ENCODE measurements around the gene SLC24A1. TPM values are rescaled to one million over a fixed set of nuclear protein-coding genes. Genes with fewer than 3 reads are reported as not detected.

The SLC24A1 gene
- total and polyA plus RNA-seq, 10 of the 15 experiments (the other 5 are each of a cell fraction or from before 2014, with no cell fraction given) = 1.4 to 5.8 (median 3.3) TPM

- TF ChIP-seq MEF2B (IDR thresholded peaks at IDR 0.05; ENCODE audit: partially characterized antibody, poor library complexity, severe bottlenecking) (no peak), SIN3A (IDR thresholded peaks at IDR 0.05; ENCODE audit: low read depth, low read length) (no peak), TCF12 (IDR thresholded peaks at IDR 0.05; ENCODE audit: low read depth, low read length) (no peak), WRNIP1 (IDR thresholded peaks at IDR 0.05; ENCODE audit: borderline replicate concordance, low read depth, low read length) (no peak), MAX (IDR thresholded peaks at IDR 0.05; ENCODE audit: low read depth, low read length) (no peak), HCFC1 (IDR thresholded peaks at IDR 0.05; ENCODE audit: low read length) (no peak), RFX5 (IDR thresholded peaks at IDR 0.05; ENCODE audit: low read depth, low read length) (no peak), POLR2AphosphoS5 (IDR thresholded peaks at IDR 0.05; ENCODE audit: low read length) (no peak), GABPA (IDR thresholded peaks at IDR 0.05; ENCODE audit: low read depth) (no peak)
- TF ChIP-seq, protein P1, sequence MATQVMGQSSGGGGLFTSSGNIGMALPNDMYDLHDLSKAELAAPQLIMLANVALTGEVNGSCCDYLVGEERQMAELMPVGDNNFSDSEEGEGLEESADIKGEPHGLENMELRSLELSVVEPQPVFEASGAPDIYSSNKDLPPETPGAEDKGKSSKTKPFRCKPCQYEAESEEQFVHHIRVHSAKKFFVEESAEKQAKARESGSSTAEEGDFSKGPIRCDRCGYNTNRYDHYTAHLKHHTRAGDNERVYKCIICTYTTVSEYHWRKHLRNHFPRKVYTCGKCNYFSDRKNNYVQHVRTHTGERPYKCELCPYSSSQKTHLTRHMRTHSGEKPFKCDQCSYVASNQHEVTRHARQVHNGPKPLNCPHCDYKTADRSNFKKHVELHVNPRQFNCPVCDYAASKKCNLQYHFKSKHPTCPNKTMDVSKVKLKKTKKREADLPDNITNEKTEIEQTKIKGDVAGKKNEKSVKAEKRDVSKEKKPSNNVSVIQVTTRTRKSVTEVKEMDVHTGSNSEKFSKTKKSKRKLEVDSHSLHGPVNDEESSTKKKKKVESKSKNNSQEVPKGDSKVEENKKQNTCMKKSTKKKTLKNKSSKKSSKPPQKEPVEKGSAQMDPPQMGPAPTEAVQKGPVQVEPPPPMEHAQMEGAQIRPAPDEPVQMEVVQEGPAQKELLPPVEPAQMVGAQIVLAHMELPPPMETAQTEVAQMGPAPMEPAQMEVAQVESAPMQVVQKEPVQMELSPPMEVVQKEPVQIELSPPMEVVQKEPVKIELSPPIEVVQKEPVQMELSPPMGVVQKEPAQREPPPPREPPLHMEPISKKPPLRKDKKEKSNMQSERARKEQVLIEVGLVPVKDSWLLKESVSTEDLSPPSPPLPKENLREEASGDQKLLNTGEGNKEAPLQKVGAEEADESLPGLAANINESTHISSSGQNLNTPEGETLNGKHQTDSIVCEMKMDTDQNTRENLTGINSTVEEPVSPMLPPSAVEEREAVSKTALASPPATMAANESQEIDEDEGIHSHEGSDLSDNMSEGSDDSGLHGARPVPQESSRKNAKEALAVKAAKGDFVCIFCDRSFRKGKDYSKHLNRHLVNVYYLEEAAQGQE (IDR thresholded peaks at IDR 0.05; ENCODE audit: low read depth, low read length) = no peak
Measured at GRCh38 chr15:65660927-65661326, 39.2 kb downstream of the SLC24A1 start (continued).
